GM19238 (cell line): ENCODE measurements around the gene STRBP.

ENCODE experiments used
- DNase-seq: peaks from one replicate; pipeline ENCODE4 v3.0.0; 2011; ENCODE audit warnings: low spot score; ENCODE audit not compliant: insufficient read length

The STRBP gene

DNA sequence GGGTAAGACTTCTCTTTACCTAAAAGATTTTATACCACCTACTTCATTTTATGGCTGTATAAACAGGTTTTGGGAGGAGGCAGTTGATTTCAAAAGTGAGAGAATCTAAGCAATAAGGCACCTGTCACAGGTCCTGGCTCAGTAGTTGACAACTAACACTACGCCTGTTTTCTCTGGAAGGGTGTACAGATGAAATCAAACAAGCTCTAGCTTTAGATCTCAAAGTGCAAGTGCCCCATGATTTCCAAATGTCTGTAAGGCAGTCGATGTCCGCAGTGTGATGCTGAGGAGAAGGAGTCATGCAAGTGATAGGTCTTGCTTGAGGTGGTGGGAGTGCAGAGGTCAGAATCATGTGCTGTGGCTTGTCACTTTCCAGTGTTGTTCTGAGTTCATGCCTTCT lies 168.8 kb downstream of the STRBP start:
- DNase-seq: no peak

GRCh38 chr9:123099042-123099441 lies 169.3 kb downstream of the STRBP start:
- DNase-seq: no peak

DNA sequence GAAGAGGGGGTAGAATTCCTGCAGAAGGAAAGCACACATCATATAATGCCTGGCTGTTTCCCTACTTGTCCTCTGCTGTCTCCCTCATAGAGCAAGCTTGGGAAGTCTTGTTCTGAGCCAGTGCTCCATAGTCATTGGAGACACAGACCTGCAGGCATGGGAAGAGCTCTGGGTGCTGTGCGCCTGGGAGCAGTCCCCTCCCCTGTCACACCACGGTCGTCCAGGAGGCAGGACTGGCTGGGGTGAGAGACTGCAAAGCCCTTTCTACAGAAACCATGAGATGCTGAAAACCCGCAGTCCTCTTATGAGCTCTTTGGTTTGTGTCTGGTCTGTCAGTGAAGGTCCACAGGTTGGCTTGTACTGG lies 170.3 kb downstream of the STRBP start:
- no peak for DNase-seq

- DNase-seq: no peak
Measured at GRCh38 chr9:123097430-123098095, 170.8 kb downstream of the STRBP start.

DNA sequence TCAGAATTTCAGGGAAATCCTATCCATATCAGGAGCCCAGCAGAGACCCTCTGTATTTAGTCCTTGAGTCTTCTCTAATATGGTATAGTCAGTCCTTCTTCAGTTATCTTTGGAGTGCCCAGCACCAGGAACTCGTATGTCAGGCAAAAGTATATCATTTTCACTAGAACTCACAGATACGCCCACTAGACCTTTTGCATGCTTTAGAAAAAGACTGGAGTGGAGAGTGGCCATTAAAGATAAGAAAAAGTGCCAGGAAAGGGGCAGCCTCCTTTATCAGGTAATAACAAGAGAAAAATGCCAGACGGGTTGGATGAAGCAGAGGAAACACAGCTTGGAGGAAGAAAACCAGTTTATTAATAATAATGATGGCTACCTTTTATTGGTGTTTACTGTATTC lies 171.4 kb downstream of the STRBP start:
- no peak for DNase-seq

DNA sequence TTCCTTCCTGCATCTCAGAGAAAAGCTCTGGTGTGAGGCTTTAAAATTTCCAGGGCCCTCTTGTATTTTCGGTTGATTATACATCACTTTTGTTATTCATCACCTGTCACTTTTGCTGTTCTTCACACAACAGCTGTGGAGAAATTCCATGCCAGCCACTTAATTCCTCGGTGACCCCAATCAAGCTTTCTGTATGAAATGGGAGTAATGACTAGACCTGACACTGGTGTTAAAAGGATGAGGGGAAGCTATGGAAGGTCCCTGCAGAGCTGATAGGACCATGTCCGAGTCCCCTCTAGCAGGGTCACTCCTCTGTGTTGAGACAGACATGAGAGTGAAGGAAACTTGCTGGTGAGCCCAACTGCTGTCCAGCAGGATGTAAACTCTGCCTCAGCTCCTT lies 175.2 kb downstream of the STRBP start:
- DNase-seq: no peak

- DNase-seq: no peak
Measured at GRCh38 chr9:123091459-123091858, 176.9 kb downstream of the STRBP start.

GRCh38 chr9:123090956-123091355 lies 177.4 kb downstream of the STRBP start:
- DNase-seq: no peak

- DNase-seq: no peak
Measured at GRCh38 chr9:123090198-123090896, 178.0 kb downstream of the STRBP start.

GRCh38 chr9:123089790-123090189 lies 178.6 kb downstream of the STRBP start:
- DNase-seq: no peak

- no peak for DNase-seq
Measured at GRCh38 chr9:123089040-123089439, 179.3 kb downstream of the STRBP start.

DNA sequence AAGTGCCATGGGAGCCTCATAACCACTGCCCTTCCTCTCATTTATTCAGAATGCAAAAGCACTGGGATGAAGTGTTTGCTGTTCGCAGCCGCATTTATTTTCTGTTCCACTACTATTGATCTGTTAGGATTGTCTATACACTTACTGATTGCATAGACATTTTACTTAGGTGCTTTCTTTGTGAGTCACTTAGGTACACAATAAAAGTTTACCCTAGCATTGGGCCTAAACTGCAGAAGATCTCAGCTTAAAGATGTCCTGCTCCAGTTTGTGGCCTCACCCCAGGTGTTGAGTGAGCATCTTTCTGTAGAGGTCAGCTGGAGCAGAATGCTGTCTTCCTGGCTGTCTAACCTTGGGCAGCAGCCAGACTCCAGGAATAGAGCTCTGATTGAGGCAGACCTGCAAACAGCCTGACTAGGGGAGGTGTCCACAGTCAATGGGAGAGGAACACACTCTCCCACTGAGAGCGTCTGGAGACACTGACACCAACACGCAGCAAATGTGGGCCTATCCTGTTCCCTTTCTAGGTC lies 181.0 kb downstream of the STRBP start:
- no peak for DNase-seq

GRCh38 chr9:123085916-123086315 lies 182.5 kb downstream of the STRBP start:
- no peak for DNase-seq

DNA sequence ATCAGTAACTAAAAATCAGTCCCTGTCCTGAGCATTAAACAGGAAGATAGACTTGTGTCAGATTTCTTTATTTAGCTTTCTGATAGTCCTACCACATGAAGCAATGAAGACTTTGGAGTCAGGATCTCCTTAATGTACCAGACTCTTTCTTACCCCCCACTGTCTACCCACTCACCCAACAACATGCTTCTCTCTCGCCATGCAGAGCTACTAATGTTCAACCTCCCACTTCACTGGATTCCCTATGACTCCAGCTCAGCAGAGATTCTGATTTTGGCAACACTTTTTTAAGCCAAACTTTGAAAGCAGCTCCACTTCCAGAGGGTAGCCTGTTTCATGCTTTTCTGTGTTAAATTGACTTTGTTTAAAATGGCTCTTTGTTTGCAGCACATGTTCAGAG lies 184.1 kb downstream of the STRBP start:
- DNase-seq: no peak

GRCh38 chr9:123083680-123084079 lies 184.7 kb downstream of the STRBP start:
- no peak for DNase-seq

DNA sequence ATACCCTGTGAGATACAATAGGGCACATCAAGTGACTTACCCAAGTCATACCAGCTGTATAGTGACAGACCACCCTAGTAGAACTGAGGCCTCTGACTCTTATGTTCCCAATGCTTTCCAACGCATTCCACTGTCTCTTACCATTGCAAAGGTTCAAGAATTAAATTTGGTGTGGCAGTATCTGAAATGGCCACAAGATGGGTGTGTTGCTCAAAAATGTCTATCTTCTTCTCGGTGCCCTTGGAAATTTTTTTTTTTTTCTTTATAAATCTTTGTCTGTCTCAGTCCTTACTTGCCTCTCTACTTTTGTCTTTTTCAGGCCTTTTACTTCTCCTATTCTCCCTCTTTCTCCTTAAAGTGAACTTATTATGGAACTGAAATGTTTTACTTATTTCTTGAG lies 186.6 kb downstream of the STRBP start:
- DNase-seq: no peak

DNA sequence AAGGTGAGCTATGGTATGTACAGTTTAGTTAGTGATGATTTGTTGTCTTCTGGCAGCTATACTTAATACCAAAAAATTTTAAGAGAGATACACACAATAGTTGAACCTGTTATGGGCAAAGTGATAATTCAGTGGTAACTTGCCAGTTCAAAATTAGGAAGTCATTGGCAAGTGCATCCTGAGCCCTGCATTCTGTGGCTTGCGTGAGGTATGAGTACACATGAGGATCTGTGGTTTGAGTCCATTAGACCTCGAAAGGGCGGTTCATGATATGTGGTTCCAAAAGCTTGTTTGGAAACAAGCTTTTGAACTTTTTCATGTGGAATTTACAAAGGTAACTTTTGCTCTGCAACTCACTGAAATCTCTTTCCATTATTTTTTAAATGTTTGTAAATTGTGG lies 187.9 kb downstream of the STRBP start:
- no peak for DNase-seq

GRCh38 chr9:123074628-123075027 lies 193.8 kb downstream of the STRBP start:
- no peak for DNase-seq

DNA sequence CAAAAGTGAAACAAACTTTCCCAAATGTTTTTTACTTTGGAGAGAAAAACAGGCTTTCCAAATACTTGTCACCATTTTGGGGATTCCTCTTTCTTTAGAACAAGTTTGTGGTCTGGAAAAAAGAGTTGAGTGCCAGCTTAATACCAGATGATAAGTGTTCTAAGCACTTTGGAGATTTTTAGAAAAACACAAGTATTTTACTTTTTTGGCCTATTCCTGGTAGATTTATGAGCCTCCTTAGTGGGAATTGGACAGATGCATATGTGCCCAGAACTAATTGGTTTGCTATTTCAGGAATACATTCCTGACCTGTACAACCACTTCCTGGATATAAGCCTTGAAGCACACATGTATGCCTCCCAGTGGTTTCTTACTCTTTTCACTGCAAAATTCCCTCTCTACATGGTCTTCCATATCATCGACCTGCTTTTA lies 194.4 kb downstream of the STRBP start:
- no peak for DNase-seq

- DNase-seq: no peak
Measured at GRCh38 chr9:123073441-123073840, 194.9 kb downstream of the STRBP start.

GRCh38 chr9:123072407-123072995 lies 195.9 kb downstream of the STRBP start:
- DNase-seq: no peak
